ENCODE measurements around the gene TFE3. TPM values are rescaled to one million over a fixed set of nuclear protein-coding genes. Genes with fewer than 3 reads are reported as not detected.

The TFE3 gene
- total RNA-seq, 1 experiment from 2014 or later: 59.8 TPM

GRCh38 chrX:49075347-49075746 is 32.2 kb upstream of the TFE3 start:
- Histone ChIP-seq H3K4me1 (ENCODE audit: insufficient read depth, low read length) (no peaks in the 10 kb centered on the region), H2BK15ac (ENCODE audit: low read depth, low read length) (no peak overlapping the region), H3K79me2 (ENCODE audit: insufficient read depth, low read length) (0 out of 2 replicates have a peak, but pooled peaks cover 1% of the 10 kb centered on the region), H2BK20ac (ENCODE audit: low read depth, low read length, poor library complexity, severe bottlenecking) (no peak overlapping the region), H2BK5ac (ENCODE audit: insufficient read length, low read length) (no peak overlapping the region), H3K14ac (ENCODE audit: insufficient read depth, low read length) (no peak overlapping the region), H2AK5ac (ENCODE audit: insufficient read length, low read length) (no peak overlapping the region), H4K5ac (ENCODE audit: insufficient read length, low read depth, low read length) (no peak overlapping the region), H2BK120ac (ENCODE audit: low read depth, low read length, poor library complexity, severe bottlenecking) (no peak overlapping the region), H3K18ac (ENCODE audit: insufficient read length, low read depth, low read length) (no peak overlapping the region), H3K23me2 (ENCODE audit: insufficient read length, low read depth, low read length, poor library complexity, severe bottlenecking) (peaks cover 10% of the 10 kb centered on the region), H3K27ac (ENCODE audit: insufficient read length, low read depth, low read length) (no peak overlapping the region), H3K9ac (ENCODE audit: extremely low read depth, insufficient read length, low read length) (no peak overlapping the region), H3K4me2 (ENCODE audit: insufficient read depth, insufficient read length, low read length) (no peak overlapping the region), H4K8ac (replicated peaks; ENCODE audit: insufficient read length, low read depth, low read length) (no peak overlapping the region), H2AFZ (ENCODE audit: low read length) (no peak overlapping the region), H3K23ac (ENCODE audit: insufficient read length, low read depth, low read length) (no peak overlapping the region), H4K91ac (ENCODE audit: insufficient read length, low read depth, low read length) (no peak overlapping the region), H3K56ac (ENCODE audit: insufficient read length, low read depth, low read length) (no peak overlapping the region), H4K20me1 (ENCODE audit: control insufficient read depth, insufficient read depth, insufficient read length) (no peaks in the 10 kb centered on the region), H2BK12ac (ENCODE audit: insufficient read length, low read depth, low read length) (no peak overlapping the region), H3K9me3 (ENCODE audit: control insufficient read depth, low read depth, low read length) (no peaks in the 10 kb centered on the region), H3K79me1 (ENCODE audit: insufficient read depth, low read depth, low read length, poor library complexity, severe bottlenecking) (no peaks in the 10 kb centered on the region), H3K4ac (ENCODE audit: low read depth, low read length) (no peak overlapping the region), H3K27me3 (ENCODE audit: insufficient read depth, low read length) (no peaks in the 10 kb centered on the region), H3T11ph (ENCODE audit: low read length) (no peak overlapping the region)
- DNase-seq: no peak
- Mint-ChIP-seq H3K4me3 (no peak overlapping the region), H3K27me3 (ENCODE audit: low read depth) (peaks cover 2% of the 10 kb centered on the region; the same call in 1 of the 2 replicates), H3K36me3 (ENCODE audit: insufficient read depth in 1 of 3, low read depth in 3 of 3) (peaks cover 16 to 37% (median 18%) of the 10 kb centered on the region in 3 experiments), H3K27ac (no peak overlapping the region), H3K9me3 (peaks cover 73 to 77% of the 10 kb centered on the region in 2 experiments), H3K4me1 (peaks cover 8 to 21% of the 10 kb centered on the region in 2 experiments; a peak in 3 of 4 replicates)
- peak; percentile 41 for TF ChIP-seq CTCF (conservative IDR thresholded peaks at IDR 0.05)
- no CpG with 5 or more reads among the region's 13 CpGs for WGBS (ENCODE audit: extremely low coverage, insufficient read length, low lambda C conversion rate)

Data from H9 (cell line).